ENCODE measurements around the gene ACOX1. TPM values are rescaled to one million over a fixed set of nuclear protein-coding genes. Genes with fewer than 3 reads are reported as not detected.

ACOX1 gene
- total RNA-seq, 1 experiment from 2014 or later = 36.2 TPM

DNA sequence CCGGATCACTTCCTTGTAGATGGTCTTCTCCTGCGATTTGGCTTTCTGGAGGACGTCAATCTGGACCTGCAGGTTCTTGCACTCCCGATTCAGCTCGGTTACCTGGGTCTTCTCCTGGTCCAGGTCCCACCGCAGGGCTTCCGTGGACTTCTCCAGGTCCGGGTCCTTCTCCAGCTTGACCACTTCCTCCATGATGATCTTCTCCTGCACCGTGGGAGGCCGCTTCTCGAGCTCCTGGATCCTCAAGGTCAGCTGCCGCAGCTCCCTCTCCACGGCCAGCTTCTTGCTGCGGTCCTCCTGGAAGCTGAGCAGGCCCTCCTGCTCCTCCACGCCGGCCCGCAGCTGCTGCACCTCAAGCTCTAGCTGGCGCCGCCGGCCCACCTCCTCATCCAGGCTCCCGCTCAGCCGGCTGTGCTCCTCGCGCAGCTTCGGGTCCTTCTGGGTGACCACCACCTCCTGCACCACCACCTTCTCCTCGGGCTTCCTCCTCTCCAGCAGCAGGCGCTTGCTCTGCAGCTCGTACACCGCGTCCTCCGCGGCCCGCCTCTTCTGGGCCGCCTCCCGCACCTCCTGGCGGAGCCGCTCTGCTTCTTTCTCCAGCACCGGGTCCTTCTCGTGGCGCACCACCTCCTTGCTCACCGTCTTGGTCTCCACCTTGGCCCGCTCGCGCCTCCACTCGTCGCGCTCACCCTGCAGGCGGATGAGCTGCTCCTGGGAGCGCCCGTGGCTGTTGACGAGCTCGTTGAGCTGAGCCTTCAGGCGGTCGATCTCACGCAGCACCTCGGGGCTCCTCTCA is 29.9 kb upstream of the ACOX1 start:
- DNase-seq (ENCODE audit: low read depth) = no peak

DNA sequence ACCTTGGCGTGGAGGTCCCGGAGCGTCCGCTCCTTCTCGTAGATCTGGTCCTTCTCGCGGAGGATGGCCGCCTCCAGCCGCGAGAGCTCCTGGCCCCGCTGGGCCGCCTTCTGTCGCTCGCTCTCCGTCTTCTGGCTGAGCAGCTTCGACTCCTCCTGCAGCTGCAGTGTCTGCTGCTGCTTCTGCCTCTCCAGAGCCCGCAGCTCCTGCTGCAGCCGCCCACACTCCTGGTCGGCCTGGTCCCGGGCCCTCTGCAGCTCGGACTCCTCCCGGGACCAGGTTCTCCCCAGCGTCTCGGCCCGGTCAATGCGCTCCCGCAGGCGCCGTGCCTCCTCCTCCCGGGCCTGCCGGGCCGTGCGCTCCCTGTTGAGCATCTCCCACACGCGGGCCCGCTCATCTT is 29.2 kb upstream of the ACOX1 start:
- DNase-seq (ENCODE audit: low read depth) = no peak

DNA sequence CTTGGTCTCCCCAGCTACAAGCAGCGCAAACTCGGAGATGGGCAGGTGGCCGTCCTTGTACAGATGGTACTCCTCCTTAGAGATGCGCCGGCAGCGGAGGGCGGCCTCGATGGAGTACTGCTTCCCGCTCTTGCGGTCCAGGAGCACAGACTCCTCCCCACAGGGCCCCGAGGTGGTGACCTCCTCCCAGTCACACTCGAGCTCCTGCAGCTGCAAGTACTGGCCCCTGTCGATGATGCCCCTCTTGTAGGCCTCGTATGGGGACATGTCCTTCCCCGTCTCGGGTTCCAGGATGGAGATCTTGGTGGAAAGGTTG is 28.8 kb upstream of the ACOX1 start:
- DNase-seq (ENCODE audit: low read depth) = no peak

DNA sequence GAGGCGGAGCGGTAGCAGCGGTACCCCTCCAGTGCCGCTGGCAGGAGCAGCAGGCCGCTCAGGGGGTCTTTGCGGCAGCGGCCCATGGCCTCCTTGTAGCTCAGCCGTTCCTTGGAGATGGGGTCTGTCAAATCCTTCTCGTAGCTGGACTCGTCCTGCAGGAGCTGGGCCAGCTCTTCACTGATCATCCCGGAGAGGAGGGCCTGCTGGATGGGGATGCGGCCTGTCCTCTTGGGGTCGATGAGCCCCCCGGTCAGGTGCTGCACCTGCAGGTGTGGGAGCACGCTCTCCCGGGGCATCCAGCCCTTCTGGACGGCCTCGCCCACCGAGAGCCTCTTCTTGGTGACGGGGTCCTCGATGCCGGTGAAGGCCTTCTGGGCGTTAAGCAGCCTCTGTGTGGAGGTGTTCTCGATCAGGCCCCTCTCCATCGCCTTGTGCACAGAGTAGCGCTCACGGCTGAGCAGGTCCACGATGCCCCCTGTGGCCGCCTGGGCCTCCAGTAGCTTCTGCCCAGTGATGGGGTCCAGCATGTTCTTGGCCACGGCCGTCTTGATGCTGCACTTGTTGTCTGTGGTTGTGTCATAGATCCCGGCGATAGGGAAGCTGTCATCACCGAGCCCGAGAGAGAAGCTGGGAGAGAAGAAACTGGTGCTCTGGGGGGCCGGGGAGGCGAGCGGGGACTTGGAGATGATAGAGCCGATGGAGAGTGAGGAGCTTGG is 28.3 kb upstream of the ACOX1 start:
- no peak for DNase-seq (ENCODE audit: low read depth)

- peak; percentile 47 for DNase-seq (ENCODE audit: low read depth)
Measured at GRCh38 chr17:76005263-76006149, 26.5 kb upstream of the ACOX1 start.

DNA sequence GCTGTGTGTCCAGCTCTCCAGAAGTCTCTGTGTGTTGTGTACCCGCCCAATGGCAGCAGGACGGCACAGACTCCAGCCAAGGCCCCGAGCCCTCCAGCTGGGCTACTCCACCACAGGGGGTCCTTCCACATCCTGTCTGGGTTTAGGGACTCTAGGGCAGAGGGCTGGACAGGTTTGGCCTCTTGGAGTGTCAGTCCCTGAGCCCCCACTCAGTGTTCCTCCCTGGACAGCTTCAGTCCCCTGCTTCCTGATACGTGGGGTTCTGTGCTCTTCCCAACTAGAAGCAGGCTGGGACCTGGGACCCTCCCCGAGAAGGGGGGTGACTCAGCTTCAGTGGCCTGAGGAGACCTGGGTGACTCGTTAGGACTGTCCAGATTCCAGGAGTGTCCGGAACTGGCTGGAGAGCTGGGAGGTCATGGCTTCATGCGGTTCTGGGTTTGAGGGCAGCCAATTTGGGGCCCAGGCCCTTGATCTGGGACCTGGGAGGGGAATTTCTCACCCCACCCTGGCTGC is 25.8 kb upstream of the ACOX1 start:
- DNase-seq (ENCODE audit: low read depth) = no peak

DNA sequence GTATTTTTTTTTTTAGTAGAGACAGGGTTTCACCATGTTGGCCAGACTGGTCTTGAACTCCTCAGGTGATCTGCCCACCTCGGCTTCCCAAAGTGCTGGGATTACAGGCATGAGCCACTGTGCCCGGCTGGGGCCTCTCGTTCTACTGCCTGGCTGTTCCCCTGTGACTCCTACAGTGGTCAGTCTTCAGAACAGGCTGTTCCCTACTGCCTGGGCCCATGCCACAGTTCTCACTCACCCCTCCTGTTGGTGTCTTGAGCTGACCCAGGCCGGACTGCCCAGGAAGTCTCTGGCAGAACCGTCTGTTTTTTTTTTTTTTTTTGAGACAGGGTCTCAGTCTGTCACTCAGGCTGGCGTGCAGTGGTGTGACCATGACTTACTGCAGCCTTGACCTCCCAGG is 24.9 kb upstream of the ACOX1 start:
- DNase-seq (ENCODE audit: low read depth) = no peak

DNA sequence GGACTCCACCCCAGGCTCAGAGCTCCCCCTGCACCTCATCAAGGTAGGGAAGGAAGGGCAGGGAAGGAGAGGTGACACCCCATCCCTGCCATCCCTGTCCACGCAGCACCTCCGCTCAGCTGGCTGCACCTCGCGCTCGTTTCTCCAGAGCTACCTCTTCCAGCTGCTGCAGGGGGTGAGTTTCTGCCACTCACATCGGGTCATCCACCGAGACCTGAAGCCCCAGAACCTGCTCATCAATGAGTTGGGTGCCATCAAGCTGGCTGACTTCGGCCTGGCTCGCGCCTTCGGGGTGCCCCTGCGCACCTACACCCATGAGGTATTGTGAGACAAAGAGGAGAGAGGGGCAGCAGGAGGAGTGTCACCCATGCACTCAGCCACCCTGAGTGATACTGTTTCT is 23.1 kb upstream of the ACOX1 start:
- no peak for DNase-seq (ENCODE audit: low read depth)

DNA sequence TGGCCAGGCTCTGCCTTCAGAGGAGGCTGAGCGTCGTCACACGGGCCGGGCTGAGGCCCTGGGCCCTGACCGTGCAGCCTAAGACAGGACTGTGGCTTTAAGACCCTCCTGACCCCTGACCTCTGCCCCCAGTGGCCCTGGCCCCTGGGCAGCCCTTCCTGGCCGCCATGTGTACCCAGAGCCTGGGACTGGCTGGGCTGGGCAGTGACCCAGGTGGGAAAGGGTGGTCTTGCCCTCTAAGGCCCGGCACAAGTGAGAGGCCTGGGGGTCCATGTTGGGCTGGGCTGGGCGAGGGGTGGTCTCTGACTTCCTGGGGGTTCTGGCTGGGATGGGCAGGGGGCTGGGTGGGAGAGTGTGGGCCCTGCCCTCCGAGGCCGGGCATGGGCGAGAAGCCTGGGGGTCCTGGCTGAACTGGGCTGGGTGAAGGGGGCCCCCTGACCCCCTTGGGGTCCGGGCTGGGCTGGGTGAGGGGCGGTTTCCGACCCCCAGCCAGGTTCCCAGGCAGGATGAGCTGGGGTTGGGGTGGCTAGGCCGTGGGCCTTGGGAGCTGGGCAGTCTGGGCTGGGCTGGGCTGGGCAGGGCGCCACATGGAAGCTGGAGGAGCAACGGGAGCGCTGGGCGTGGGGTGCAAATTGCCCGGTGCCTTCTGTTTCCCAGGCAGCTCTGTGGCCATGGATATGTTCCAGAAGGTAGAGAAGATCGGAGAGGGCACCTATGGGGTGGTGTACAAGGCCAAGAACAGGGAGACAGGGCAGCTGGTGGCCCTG is 22.0 kb upstream of the ACOX1 start, which contains the start of gene CDK3:
TSS of gene CDK3 (plus strand) at position 101 of the 767 bp plus-strand sequence. CDS start at position 672, 571 bp downstream.
- no peak for DNase-seq (ENCODE audit: low read depth)

GRCh38 chr17:76000016-76000754 is 21.2 kb upstream of the ACOX1 start:
- no peak for DNase-seq (ENCODE audit: low read depth)

- no peak for DNase-seq (ENCODE audit: low read depth)
Measured at GRCh38 chr17:75998327-75998795, 19.4 kb upstream of the ACOX1 start.

GRCh38 chr17:75996665-75997590 is 18.0 kb upstream of the ACOX1 start:
- DNase-seq (ENCODE audit: low read depth) = no peak

- DNase-seq (ENCODE audit: low read depth) = no peak
Measured at GRCh38 chr17:75995385-75995925, 16.5 kb upstream of the ACOX1 start.

DNA sequence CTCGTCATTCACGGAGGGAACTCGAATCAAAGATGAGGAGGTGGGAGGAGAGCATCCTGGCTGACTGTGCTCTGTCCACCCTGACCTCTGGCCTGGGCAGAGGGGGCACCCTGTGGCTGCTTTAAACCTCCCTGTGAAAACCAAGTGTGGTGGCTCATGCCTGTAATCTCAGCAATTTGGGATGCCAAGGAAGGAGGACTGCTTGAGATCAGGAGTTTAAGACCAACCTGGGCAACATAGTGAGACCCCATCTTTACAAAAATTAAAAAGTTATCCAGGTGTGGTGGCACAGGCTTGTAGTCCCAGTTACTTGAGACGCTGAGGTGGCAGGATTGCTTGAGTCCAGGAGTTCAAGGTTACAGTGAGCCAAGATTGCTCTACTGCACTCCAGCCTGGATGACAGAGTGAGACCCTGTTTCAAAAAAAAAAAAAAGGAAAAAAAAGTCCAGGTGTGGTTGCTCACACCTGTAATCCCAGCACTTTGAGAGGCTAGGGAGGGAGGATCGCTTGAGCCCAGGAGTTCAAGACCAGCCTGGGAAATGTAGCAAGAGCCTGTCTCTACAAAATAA is 15.9 kb upstream of the ACOX1 start:
- no peak for DNase-seq (ENCODE audit: low read depth)

DNA sequence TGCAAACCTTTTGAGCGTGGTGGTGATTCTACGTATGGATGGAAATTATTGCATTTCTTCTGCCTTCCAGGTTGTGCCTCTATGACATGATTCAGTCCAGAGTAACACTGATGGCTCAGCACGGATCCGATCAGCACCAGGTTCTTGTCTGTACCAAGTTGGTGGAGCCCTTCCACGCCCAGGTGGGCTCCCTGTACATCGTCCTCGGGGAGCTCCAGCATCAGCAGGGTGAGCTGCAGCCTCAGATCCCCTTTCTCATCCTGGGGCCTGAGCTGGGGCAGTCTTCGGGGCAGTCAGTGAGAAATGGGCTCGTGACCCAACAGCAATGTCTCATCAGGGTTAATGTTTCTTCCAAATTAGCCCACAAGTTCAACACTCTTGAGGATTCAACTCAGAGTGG is 12.4 kb upstream of the ACOX1 start:
- no peak for DNase-seq (ENCODE audit: low read depth)

DNA sequence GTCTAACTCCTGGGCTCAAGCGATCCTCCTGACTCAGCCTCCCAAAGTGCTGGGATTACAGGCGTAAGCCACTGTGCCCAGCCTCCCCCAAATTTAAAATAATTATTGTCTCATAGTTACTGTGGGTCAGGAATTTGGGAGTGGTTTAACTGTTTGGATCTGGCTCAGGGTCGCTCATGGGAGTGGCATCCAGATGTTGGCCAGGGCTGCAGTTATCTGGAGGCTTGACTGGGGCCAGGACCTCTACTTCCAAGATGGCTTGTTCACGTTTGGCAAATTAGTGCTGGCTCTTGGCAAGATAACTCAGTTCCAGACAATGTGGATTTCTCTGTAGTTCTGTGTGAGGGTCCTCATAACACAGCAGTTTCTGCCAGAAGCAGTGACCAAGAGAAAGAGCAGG is 8.1 kb upstream of the ACOX1 start:
- no peak for DNase-seq (ENCODE audit: low read depth)

DNA sequence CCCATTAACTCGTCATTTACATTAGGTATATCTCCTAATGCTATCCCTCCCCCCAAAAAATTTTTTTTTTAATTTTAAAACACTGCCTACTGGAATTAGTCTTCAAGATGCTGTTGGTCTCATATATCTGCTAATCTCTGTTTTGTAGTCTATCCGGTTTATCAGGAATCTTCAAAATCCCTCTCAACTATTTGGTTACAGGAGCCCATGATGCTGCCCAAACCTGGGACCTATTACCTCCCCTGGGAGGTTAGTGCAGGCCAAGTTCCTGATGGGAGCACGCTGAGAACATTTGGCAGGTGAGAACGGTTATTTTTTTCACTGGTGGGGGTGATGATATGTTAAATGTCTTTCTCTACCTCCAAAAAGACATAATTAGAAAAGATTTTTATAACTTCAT is 7.0 kb upstream of the ACOX1 start:
- DNase-seq (ENCODE audit: low read depth) = no peak

DNA sequence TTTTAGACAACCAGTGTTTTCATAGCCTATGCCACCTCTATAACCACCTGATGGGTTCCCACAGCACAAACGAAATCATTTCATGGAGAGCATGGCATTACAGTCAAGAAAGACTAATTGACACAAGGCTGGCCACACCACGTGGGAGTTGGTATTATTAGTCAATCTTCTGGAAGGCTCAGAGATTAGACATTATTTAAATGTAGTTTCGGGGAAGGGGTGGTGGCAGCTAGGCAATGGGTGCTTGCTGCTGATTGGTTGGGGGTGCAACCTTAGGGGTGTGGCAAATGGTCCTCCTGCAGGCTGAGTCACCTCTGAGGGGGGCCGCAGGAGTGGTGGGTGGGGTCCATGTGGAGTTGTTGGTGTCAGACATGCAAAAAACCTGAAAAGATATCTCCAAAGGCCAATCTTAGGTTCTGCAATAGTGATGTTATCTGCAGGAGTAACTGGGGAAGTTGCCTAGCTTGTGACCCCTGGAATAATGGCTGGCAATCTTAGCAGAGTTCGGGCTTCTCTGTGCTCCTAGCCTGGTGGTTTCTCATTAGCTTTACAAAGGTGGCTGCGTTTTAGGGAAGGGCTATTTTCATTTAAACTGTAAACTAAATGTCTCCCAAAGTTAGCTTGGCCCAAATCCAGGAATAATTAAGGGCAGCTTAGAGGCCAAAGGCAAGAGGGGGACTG is 4.7 kb upstream of the ACOX1 start:
- no peak for DNase-seq (ENCODE audit: low read depth)
